GM11168 (cell line): Measurements from ENCODE around the gene ZIC4.

Experiments used
- in situ Hi-C: fragments of 300-500 bp; cut with MboI; formaldehyde crosslinking; loops from one replicate; pipeline ENCODE4 v1.12.0; 2022; ENCODE audit warnings: low sequenced_read_pairs; ENCODE audit not compliant: unreplicated experiment

The ZIC4 gene

DNA sequence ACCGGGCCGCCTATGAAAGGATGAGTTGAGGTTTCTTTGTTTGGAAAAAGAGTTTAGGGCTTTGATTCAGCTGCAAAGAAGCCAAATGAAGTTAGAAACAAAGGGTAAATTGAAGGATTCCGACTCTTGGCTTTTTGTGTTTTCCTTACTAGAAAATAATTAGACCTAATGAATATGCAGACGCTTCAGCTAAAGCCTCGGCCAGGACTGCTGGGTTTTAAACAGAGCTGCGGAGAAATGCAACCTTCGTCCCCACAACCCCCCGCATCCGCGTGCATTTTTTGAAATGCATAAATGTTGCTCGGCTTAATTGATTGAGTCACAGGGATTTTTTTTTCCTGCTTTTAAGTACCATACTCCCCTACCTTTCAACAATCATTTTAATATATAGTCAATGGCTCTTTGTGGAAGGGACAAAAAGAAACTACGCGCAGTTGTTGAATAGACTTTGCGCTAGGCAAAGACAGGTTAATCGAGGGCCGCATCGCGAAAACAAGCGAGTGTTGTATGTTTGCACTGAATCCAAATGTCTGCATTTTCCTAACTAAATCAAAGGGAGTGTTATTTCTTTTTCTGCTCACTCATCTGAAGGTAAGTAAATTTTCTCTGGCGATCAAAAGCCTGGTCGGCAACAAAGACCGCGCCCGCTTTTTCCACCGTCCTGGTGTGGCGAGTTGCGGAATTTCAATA lies 1.3 kb upstream of the ZIC4 start:
- in situ Hi-C loops = no loop called here

DNA sequence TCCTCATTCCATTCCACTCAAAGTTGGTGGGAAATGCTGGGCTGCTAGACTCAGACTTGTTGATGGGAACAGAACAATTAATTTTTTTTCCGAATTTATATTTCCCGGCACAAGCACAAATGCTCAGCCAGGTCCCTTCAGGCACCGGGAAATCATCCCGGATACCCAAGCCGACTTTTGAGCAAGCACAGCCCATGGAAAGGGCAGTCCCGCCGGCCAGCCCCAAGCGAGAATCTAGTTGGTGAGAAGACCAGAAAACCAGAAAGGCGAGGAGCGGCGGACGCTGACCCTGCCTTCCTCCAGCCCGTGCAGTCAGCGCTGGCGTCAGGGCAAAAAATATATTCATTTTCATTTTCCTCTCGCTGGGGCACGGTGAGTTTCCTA lies 763 bp upstream of the ZIC4 start:
- in situ Hi-C loops = no loop called here

DNA sequence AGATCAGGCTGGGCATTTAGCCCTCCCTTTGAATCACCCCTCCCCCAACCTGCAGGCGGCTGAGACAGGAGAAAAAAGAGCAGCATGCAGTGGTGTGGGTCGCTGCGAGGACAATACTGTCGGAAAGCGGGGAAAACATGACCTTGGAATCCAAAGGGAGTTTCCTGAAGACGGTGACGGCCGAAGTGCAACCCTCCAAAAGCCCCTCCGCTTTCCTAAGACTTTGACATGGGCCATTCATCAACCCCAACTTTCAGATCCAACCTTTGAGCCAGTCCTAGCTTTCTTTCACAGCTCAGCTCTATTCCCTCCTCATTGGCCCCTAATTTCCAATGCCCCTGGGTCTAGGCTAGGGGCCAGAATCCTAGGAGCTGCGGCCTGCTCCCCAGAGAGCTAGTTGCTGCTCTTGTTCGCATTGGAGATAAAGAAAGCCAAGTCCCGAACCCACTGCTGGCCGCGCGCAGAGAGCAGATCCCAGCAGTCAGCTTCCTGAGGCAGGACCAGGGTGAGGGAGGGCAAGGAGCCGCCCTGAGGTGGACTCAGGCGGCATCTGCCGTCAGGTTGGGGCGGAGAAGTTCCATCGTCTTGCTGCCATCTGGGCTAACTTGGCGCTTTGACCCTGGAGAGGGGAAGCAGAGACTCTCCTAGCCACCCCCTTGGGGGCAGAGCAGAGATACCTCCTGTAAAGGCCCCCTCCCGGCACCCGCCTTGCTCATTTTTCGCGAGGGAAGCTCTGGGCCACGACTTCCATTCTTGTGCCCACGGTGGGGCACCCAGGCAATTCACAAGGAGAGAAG lies 914 bp downstream of the ZIC4 start:
- in situ Hi-C loops = no loop called here

DNA sequence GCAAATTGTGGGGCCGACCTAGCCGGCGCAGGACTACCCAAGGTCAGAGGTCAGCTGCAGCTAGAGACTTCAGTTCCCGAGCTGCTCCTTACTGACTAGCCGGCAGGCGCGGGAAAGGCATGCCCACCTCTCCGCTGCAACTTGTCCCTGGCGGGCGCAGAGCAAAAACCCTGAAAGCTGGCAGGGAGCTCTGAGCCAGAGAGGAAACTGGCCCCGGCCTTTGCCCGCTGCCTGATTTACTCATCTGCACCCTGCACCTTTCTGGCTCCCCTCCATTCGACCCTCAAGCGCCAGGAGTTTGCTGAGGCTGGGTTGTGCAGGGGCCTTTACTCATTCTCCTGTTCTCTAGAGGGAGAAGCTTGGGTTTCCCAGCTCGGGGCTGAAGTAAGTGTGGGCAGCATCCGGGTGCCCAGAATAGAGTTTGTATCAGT lies 1.5 kb downstream of the ZIC4 start:
- in situ Hi-C loops = no loop called here

DNA sequence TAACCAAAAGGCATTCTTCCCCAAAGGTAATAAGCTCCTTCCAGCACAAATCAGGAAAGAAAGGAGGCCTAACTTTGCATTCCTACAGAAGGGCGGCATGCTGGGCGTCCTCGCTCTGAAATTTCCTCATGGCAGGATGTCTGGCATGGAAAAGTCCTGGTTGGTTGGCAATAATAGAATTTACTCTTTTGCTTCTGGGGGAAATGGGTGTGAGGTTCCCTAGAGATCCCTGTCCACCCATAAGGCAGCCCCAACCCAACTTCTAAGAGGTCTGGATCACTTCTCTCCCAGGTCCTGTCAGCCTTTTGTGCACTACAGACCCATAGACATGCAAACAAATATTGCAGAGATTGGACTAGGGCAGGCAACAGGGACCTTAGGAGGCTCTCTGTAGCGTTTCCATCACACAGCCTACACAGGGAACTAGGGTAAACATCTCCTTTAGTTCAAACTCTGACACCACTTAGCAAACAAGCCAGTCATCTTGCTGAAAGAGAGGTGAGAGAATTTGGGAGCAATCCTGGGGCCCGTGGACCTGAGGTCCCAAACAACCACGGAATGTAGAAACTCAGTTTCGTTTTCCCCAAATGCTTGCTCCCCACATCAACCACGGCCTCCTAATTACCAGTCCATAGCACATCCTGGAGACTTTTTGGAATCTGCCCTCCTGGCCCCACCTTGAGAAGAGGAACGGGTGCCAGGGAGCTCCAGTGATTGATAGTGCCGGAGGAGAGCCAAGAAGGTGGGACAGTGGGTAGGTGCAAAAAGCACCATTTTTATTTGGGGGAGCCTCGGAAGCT lies 2.1 kb downstream of the ZIC4 start:
- in situ Hi-C loops = no loop called here

DNA sequence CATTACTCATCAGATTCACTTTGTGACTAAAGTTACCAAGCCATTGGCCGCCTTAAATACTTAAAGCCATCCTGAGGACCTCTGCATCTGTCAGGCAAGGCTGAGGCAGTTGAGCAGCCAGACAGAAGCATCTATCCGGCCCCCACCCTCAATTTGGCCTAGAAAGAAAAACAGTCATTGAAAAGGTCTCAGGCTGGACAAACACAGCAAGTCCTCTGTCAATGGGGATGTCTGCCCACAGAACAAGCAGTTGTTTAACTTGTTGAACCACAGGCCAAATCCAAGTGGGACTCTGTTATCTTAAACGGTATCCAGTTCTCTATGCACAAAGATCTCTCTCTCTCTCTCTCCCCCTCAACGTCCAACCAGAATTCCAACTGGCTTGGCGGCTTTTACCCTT lies 2.8 kb downstream of the ZIC4 start:
- in situ Hi-C loops = no loop called here

DNA sequence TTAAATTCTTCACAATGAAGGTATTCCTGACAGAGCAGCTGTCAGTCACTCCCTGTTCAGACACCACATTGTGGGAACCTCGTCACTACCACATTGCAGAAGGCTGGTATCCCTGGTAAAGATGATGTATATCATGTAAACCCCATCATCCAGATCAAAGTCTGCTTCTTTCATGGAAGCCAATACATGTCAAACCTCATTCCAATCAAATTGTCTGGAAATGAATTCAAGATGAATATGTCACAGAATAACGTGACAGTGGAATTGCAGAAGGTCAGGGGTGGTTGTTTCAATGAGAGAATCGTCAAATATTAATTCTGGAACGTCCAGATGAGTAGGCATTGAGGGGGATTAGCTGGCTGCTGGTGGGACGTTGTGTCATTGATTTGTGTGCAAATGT lies 4.2 kb downstream of the ZIC4 start:
- in situ Hi-C loops = no loop called here

DNA sequence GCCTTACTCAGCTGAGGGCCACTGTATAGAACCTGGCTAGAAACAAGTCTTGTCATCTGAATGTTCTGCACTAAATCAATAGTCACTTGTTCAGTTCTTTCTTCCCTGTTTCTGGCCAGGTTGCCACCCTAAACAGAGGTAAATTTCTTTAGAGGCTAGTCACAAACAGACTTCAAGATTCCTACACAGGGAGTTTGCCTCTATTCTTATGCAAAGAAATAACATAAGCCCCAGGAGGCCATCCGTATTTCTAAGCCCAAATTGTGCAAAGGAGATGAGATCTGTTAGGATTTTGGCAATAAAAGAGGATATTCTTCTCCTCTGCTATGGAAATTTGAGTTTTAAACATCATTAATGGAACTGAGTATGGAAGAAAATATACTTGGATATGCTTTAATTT lies 4.9 kb downstream of the ZIC4 start:
- in situ Hi-C loops = no loop called here

DNA sequence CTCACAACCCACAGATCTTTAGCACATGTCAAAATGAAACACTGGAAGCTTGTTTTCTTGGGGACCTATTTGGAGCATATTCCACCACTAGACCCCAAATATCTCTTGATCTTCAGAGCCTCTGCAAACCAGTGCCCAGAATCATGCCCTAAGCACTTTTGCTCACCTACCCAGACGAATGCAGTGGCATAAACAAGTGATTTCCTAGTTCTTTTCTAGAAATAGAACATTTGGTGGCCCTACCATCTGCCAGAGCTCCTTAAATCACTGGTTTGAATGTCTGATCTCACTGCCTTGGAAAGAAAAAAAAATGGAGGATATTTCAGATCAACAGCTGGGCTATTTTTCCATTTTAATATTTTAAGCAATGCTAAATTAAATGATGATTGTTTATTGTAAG lies 5.3 kb downstream of the ZIC4 start:
- in situ Hi-C loops = no loop called here

DNA sequence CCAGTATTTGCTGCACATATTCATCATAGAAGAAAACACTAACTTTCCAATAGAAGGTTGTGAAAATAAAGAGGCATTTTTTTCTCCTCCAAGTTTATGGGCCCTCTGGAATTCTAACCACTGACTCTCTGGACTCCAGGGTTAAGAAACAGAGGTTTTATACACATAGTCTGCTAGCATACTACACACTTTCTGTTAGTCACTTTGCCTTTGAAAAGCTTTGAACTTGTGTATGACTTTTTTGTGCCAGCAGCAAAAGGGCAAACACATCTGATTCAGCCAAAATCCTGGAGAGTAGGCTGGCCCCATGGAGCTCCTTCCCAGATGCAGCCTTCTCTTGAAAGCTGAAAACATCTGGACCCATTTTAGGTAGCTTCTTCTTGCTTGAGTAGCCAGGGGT lies 6.2 kb downstream of the ZIC4 start:
- in situ Hi-C loops = no loop called here

DNA sequence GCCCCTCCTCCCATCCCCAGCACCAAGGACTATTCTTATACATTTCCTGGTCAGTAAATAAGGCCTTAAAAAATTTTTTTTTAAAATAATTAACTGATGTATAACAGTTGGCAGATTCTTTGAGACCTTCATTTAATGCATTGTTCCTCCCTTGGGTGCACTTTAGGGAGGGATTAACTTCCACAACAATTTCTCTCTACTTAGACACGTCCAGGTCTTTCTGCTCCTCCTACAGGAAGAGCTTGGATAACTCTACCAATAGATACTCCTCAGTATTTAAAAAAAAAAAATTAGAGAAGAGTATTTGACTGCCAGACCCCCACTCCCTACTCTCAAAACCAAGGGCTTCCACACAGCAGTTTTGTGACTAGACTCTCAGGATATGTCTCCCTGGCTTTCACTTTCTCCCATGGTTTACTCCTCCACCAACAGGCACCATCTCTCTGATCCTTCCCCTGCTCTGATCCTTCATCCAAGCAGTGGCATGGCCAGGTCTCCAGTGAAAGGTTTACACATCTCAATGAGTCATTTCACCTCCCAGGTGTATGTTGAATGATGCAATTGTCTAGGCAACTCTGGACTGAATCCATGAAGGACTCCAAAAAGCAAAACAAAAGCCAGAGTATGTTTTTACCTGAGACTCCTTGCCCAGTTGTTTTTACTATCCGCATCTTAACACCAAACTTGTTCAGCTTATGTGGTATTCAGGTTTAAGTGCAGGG lies 7.4 kb downstream of the ZIC4 start:
- in situ Hi-C loops = no loop called here

DNA sequence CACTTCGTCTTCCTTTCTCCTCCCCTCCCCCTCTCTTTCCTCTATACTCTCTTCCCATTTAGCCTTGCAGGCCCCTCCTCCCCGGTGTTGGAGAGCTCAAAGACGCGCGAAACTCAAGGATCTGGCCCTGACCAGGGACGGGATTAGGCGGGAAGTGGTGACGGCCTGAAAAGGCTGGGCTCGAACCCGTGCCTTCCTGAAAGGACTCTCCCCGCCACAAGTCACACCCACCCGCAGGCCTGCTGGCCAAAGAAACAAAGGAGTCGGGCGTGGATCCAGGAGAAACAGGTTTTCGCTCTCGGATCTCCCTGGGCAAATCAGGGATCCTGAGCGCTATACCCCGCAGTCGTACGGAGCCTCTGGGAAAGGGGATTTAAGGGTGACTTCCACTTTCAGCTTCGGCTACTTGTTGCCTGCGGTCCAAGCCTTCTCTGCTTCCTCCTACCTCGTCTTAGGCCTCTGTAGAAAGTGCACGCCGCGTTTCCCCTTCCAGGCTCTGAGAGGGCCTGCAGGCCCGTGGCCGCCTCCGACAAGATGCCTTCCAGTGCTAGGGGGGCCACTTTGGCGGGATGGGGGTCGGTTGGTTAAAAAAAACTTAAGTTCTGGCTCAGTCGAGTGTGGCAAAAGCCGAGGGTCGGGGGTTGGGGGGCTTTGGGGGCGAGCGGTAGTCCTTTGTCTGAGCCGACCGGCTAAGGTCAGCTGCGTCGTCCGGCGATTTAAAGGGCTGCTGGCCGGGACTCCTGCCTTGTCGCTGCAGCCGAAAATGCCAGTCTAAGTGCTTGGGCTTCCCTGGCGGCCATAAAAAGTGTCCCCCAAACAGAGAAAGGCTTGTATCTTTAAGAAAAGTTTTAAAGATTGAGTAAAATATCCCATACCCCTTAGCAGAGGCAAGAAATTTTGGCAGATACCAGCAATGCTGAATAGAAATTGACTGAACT lies 8.2 kb downstream of the ZIC4 start:
- in situ Hi-C loops = no loop called here

DNA sequence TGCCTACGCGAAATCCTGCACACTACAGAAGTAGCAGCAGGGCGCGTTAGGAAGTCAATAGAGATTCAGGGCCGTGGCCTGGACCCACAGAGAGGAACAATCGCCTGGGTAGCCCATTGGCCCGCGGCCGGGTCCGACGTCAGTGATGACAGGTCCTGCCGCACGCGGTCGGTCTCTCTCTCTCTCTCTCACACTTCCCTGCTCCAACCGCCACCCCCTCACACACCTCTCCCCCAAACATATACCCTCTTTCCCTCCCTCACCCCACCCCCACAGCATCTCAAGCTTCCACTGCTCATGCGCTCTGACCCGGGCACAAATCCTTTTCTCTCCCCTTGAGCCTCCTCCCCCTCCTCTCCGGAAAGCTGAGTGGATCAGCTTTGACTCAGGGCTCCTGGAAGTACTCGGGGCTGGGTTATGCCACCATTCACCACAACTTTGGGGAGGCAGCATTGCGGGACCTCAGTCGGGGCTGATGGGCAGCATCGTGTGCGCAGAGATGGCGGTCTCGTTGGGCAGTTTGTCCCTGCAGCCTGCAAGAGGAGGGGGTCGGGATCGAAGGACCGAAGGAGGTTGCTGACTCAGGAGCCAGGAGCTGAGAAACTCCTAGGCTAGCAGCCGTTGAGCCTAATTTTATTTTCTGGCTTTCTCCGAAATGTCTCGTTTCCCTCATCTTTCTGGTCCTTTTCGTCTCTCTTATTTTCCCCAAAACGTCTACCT lies 9.0 kb downstream of the ZIC4 start:
- in situ Hi-C loops = no loop called here

DNA sequence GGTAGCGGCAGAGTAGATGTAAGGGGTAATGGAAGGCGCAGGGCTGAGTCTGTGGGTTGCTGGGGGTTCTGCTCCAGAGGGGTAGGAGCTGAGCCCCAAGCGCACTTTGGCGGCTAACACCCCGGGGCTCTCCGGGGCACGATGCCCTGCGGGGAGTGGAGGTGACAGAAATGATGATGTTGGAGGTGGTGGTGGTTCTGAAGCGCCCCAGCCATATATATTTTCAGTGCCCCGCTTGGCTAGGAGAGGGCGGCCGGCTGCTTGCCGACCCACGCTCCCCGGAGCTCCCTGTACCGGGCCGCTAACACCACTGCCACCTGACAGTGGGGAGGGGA lies 9.7 kb downstream of the ZIC4 start:
- in situ Hi-C loops = no loop called here

DNA sequence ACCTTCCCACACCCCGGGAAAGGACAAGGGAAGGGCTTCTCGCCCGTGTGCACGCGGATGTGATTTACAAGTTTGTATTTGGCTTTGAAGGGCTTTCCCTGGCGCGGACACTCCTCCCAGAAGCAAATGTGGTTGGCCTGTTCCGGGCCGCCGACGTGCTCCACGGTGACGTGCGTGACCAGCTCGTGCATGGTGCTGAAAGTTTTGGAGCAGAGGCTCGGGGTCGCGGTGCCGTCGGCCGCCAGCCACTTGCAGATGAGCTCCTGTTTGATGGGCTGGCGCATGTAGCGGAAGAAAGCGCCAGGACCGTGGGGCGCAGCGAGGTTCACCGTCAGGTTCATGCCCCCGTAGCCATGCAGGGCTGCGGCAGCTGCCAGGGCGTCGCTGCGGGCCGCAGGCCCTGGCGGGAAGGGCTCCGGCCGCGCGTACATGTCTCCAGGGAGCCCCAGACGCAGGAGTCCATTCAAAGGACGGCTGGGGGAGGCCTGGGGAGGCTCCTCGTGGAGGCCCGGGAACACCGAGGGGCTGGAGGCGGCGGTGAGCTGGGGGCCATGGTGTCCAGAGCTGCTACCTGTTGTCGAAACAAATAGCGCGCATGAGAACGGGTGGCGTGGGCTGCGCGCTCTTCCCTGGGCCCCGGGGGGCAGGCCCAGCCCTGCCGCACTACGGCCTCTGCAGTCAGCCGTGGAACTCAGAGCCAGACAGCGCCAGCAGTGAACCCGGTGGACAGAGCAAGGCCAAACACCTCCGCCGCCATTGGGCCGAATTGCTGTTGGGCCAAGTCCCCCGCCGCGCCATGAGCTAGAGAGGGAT lies 10.2 kb downstream of the ZIC4 start:
- in situ Hi-C loops = no loop called here

DNA sequence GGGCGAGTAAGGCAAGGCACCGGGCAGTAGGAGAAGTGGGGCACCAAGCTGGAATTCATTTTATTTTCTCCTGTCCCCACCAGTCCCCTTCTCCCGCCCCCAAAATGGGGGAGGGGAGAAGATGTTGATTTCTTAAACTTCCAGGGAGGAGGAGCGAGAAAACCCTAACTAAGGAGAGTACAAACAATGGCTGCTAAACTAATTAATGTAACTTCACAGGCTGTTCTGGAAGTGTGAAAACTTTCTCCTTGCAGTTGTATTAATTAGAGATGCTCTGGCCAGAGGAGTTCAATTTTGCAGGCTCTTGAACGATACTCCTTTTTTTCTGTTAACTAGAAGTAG lies 11.5 kb downstream of the ZIC4 start:
- in situ Hi-C loops = no loop called here

DNA sequence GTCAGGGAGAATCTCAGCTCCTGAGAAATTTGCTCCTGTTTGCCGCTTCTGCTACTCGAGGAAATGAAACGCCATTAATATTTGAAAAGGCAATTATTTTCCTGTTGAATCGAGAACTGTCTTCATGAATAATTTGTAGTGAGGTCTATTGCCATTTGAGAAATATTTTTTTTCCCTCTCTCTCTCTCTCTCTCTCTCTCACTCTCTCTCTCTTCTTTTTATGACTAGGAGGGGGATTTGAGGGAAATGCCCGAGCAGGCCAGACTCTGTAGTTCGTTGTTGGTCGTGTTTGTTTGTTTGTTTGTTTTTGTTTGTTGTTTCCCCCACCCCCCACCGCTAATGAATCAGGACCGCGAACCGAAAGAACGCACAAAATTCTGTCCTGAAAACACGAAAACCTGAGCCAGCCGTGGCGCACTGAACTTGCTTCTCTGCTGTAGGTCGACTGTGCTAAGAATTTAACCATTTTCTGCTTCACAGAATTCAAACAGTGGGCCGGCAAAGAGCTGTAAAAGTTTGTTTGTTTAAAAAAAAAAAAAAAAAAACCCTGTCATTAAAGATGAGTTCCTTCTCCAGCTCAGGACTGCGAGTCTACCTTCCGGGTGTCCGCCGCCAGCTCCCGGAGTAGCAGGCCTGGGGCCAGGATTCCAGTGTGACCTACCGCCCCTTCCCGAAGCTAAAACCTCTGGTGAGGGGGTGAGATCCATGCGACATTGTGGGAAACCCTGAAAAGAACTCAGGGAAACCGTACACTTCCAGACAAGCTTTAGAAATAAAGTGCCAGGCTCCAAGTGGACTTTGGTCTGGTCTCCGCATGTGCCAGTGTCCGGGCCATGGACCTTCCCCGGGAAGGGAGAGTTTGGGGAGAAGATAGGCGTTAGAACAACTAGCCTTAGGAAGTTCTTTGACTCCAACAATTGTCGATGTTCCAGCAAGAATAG lies 12.1 kb downstream of the ZIC4 start:
- in situ Hi-C loops = no loop called here
